B cell (primary cell): ENCODE results near the gene MFAP3L. TPM values are rescaled to one million over a fixed set of nuclear protein-coding genes. Genes with fewer than 3 reads are reported as not detected.

ENCODE experiments used
- ATAC-seq: fragments of 200-7000 bp; cut with Tn5 transposase; one replicate; pipeline ENCODE4 v1.10.0; 2021; ENCODE audit warnings: low read depth, mild to moderate bottlenecking, moderate number of reproducible peaks, moderate library complexity
- CTCF ChIA-PET: fragments of 350-600 bp; sonication (Branson Sonifier 250); formaldehyde crosslinking; loops from one replicate; lab custom pipeline; 2021; ENCODE audit warnings: antibody characterized with exemption, inconsistent platforms; lab: Charles Lee
- POLR2A ChIA-PET: fragments of 350-600 bp; sonication (Branson Sonifier 250); formaldehyde crosslinking; loops from one replicate; lab custom pipeline; 2021; ENCODE audit warnings: antibody characterized with exemption; lab: Charles Lee
- DNase-seq: peaks from one replicate; pipeline ENCODE4 v3.0.0; 2013
- H2AFZ ChIP-seq: 2 replicates; pipeline ENCODE4 v1.6.1; 2012; ENCODE audit warnings: mild to moderate bottlenecking, low read depth, low read length; ENCODE audit not compliant: insufficient read depth, poor library complexity, severe bottlenecking
- H3K27ac ChIP-seq, 2 donors: 1 replicate in 1 of 2; 2 replicates in 1 of 2; pipeline ENCODE4 v1.5.1; 2012 to 2013; ENCODE audit warnings: low read length in 2 of 2, mild to moderate bottlenecking in 2 of 2, moderate library complexity in 1 of 2
- H3K27me3 ChIP-seq, 4 experiments: fragments of 200-600 bp in 1 of 4; sonication (generic) in 1 of 4; replicated peaks in 1 of 4; 1 replicate in 2 of 4; 2 replicates in 2 of 4; pipeline versions ENCODE4 v1.6.1 to v1.7.0; 2013 to 2016; ENCODE audit warnings: low read length in 3 of 4, mild to moderate bottlenecking in 2 of 4, mixed read lengths in 1 of 4, moderate library complexity in 1 of 4; ENCODE audit not compliant: insufficient read depth in 4 of 4, control insufficient read depth in 3 of 4; ENCODE audit errors: control extremely low read depth in 1 of 4
- H3K36me3 ChIP-seq, 2 experiments: replicated peaks in 1 of 2; 1 replicate in 1 of 2; 2 replicates in 1 of 2; pipeline versions ENCODE4 v1.6.1 to v1.7.1; 2013; ENCODE audit warnings: low read length in 1 of 2; ENCODE audit not compliant: insufficient read depth in 2 of 2, control insufficient read depth in 1 of 2; ENCODE audit errors: control extremely low read depth in 1 of 2, extremely low read depth in 1 of 2
- H3K4me1 ChIP-seq, 2 donors: fragments of 200-600 bp in 1 of 2; sonication (generic) in 1 of 2; 1 replicate in 1 of 2; 2 replicates in 1 of 2; pipeline versions ENCODE4 v1.5.1 to v1.6.1; 2013 to 2017; ENCODE audit warnings: low read length in 2 of 2; ENCODE audit not compliant: control insufficient read depth in 2 of 2, insufficient read depth in 2 of 2
- H3K4me2 ChIP-seq: replicated peaks from 2 replicates; pipeline ENCODE3; 2012; ENCODE audit warnings: mild to moderate bottlenecking, low read depth, low read length; ENCODE audit not compliant: poor library complexity, severe bottlenecking
- H3K4me3 ChIP-seq, 5 experiments: fragments of 200-600 bp in 1 of 5; sonication (generic) in 1 of 5; 1 replicate in 3 of 5; 2 replicates in 2 of 5; pipeline versions ENCODE4 v1.5.1 to v1.7.0; 2011 to 2016; ENCODE audit warnings: low read length in 4 of 5, mild to moderate bottlenecking in 4 of 5, low read depth in 2 of 5, control low read depth in 1 of 5, moderate library complexity in 1 of 5; ENCODE audit not compliant: insufficient read depth in 1 of 5; ENCODE audit errors: control extremely low read depth in 1 of 5, extremely low read depth in 1 of 5
- H3K79me2 ChIP-seq: fragments of 200-600 bp; sonication (generic); one replicate; pipeline ENCODE4 v1.6.0; 2016; ENCODE audit warnings: low read length; ENCODE audit not compliant: control insufficient read depth, insufficient read depth
- H3K9ac ChIP-seq: fragments of 200-600 bp; sonication (generic); 2 replicates; pipeline ENCODE4 v1.6.1; 2017; ENCODE audit warnings: mild to moderate bottlenecking, low read length, moderate library complexity
- H3K9me3 ChIP-seq, 3 donors: one replicate each; pipeline versions ENCODE4 v1.6.1 to v1.7.1; 2013; ENCODE audit warnings: low read length in 2 of 3; ENCODE audit not compliant: control insufficient read depth in 2 of 3, insufficient read depth in 1 of 3; ENCODE audit errors: control extremely low read depth in 1 of 3
- H4K20me1 ChIP-seq: 2 replicates; pipeline ENCODE4 v1.6.0; 2012; ENCODE audit warnings: mild to moderate bottlenecking, low read length; ENCODE audit not compliant: insufficient read depth, control insufficient read depth, poor library complexity, severe bottlenecking
- H3K27ac Mint-ChIP-seq: one replicate; pipeline ENCODE4 v1.8.0; 2021; ENCODE audit warnings: mixed read lengths
- H3K27me3 Mint-ChIP-seq: one replicate; pipeline ENCODE4 v1.8.0; 2021; ENCODE audit warnings: mixed read lengths
- H3K4me1 Mint-ChIP-seq: one replicate; pipeline ENCODE4 v1.8.0; 2021; ENCODE audit warnings: mixed read lengths
- H3K4me3 Mint-ChIP-seq: one replicate; pipeline ENCODE4 v1.8.0; 2021; ENCODE audit warnings: mixed read lengths
- H3K9me3 Mint-ChIP-seq: one replicate; pipeline ENCODE4 v1.8.0; 2022; ENCODE audit warnings: mixed read lengths; ENCODE audit not compliant: insufficient read depth
- EZH2 ChIP-seq: IDR thresholded peaks from 2 replicates; pipeline ENCODE4 v1.6.1; 2012; ENCODE audit warnings: borderline replicate concordance, low read depth, mild to moderate bottlenecking, moderate library complexity, low read length; ENCODE audit not compliant: insufficient read depth, poor library complexity, severe bottlenecking
- WGBS: methylation state at CpG from one replicate; pipeline ENCODE4 v1.1.5; 2013; ENCODE audit warnings: missing lambda C conversion rate; ENCODE audit not compliant: insufficient coverage; 5-methylcytosine and 5-hydroxymethylcytosine counted together
- intact Hi-C: fragments of 100-400 bp; cut with micrococcal nuclease; formaldehyde crosslinking; loops from one replicate; pipeline ENCODE4 v1.10.0; 2022
- polyA plus RNA-seq: library from polyadenylated mRNA; depleted of rRNA; stranded (reverse); fragments of >200 nt; gene quantifications from 2 replicates; pipeline ENCODE4 v1.2.3, GENCODE V29; 2012
- total RNA-seq, 2 donors: library from RNA; stranded (reverse); fragments of 120-200 nt in 1 of 2; gene quantifications; 1 replicate in 1 of 2; 2 replicates in 1 of 2; pipeline versions ENCODE4 v1.2.3 to v1.2.4, GENCODE V29; 2013 to 2022
- TF ChIP-seq, protein P1 (sequence below): fragments of 200-600 bp; IDR thresholded peaks from one replicate; pipeline ENCODE4 v1.8.0; 2022; ENCODE audit warnings: antibody characterized with exemption, mild to moderate bottlenecking

MFAP3L gene
- total and polyA plus RNA-seq, 2 donors (not counting 1 experiment from before 2014, with no cell fraction given): 0.37 to 0.63 TPM

DNA sequence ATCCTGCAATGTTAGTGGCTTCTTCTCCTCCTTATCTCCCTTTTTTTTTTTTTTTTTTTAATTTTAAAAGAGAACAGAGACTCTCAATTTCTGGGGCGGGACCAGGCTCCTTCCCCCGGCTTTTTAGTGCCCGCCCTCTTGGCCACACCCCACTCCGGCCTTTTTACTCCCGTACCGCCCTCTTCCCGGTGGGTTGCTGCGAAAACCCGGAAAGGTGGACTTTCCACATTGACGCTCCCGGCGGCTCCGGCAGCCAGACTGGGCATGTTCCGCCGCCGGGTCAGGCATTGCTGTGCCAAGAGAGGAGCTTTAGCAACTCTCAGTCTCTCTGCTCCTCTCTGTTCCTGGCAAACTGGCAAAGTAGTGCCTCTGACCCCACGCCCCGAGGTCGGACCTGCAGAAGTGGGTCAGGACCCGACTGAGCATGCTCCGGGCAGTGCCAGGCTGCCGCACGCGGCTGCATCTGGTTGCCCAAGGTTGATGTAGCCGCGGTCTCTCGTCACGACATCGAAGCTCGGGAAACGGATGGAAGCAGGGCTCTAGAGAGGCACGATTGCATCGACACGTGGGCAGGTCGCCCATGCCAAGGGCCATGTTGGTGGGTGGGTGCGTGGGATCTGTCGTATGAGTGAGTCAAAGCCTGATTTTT lies 1.1 kb upstream of the MFAP3L start:
- H3K27me3 Mint-ChIP-seq: peaks cover 29% of the 10 kb centered on the region

DNA sequence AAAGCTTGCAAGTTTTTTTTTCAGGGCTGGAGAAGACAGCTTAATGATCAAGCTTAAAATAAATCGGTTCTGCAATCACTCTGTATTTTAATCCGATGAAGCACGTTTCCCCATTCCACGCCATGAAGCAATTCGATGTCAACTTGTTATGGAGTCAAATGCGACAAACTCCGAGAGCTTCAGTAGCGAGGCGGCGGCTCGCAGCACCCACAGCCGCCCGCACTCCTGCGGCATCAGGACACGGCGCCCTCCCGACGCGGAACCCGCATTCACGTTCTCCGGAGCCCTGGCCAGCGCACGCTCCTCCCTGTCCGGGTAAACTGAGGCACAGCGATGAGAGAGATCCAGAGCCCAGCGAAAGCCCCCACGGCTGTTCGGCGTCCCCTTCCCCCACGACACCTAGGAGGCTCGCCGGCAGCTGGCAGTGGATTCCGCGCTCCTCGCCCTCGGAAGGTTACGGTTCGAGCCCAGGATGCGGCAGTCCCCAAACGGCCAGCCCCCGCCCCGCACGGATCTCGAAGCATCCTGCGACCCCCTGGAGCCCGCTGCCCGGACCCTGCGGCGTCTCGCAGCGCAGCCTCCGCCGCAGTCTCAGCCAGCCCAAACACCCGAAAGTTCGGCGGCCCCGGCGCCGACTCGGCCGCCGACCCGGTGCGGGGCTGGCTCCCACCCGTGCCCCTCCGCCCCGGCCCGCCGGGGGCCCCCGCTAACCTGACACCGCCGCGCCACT lies 507 bp downstream of the MFAP3L start:
- Mint-ChIP-seq H3K27ac (no peak overlapping the region), H3K9me3 (no peaks in the 10 kb centered on the region), H3K27me3 (peaks cover 27% of the 10 kb centered on the region), H3K4me1 (peaks cover 12% of the 10 kb centered on the region), H3K4me3 (peak overlapping the region; percentile 84)
- no peak for ATAC-seq
- intact Hi-C loops: loop anchor here (1.0 to 5.0 kb wide), 5 partner anchors 269 to 1545 kb away; partner anchors contain the start of genes DDX60L, HPF1 and NEK1
- Histone ChIP-seq H3K4me1 (peaks cover 11 to 16% of the 10 kb centered on the region in 2 donors), H3K9ac (peak overlapping the region; percentile 90), H3K27ac (no peak overlapping the region), H3K4me3 (peak overlapping the region in 4 of 5 experiments; percentile 32 to 93 (median 72)), H3K36me3 (no peaks in the 10 kb centered on the region), H2AFZ (peak overlapping the region; percentile 94), H3K27me3 (peaks cover 0 to 25% (median 8%) of the 10 kb centered on the region in 4 experiments), H3K4me2 (peak overlapping the region; percentile 93), H3K79me2 (no peaks in the 10 kb centered on the region), H4K20me1 (no peaks in the 10 kb centered on the region), H3K9me3 (peaks cover 0 to 9% (median 0%) of the 10 kb centered on the region in 3 donors)
- WGBS: 8% methylated on average over 74 of the region's 74 CpGs
- POLR2A ChIA-PET: interaction anchor here (1.2 kb wide), 1 partner anchor 1016 kb away, joined by 3 read pairs; the partner anchor contains the start of gene CBR4
- TF ChIP-seq, protein P1, sequence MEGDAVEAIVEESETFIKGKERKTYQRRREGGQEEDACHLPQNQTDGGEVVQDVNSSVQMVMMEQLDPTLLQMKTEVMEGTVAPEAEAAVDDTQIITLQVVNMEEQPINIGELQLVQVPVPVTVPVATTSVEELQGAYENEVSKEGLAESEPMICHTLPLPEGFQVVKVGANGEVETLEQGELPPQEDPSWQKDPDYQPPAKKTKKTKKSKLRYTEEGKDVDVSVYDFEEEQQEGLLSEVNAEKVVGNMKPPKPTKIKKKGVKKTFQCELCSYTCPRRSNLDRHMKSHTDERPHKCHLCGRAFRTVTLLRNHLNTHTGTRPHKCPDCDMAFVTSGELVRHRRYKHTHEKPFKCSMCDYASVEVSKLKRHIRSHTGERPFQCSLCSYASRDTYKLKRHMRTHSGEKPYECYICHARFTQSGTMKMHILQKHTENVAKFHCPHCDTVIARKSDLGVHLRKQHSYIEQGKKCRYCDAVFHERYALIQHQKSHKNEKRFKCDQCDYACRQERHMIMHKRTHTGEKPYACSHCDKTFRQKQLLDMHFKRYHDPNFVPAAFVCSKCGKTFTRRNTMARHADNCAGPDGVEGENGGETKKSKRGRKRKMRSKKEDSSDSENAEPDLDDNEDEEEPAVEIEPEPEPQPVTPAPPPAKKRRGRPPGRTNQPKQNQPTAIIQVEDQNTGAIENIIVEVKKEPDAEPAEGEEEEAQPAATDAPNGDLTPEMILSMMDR: no peak
- TF ChIP-seq EZH2: no peak
- DNase-seq: no peak
- CTCF ChIA-PET: interaction anchor here (0.6 to 1.6 kb wide), 6 partner anchors 11 to 413 kb away, joined by 3 to 5 read pairs (median 4); partner anchors contain the start of gene NEK1

More for the DNA sequence above, 1.1 kb upstream of the MFAP3L start:
- H3K27me3 ChIP-seq: peaks cover 0 to 25% (median 8%) of the 10 kb centered on the region in 4 experiments
- DNase-seq: peak; percentile 94
- intact Hi-C loops: loop anchor here (2.0 to 5.0 kb wide), 4 partner anchors 271 to 1547 kb away; partner anchors contain the start of genes DDX60L, HPF1 and NEK1
- H3K4me2 ChIP-seq: peak overlapping the region; percentile 93
- H3K79me2 ChIP-seq: no peaks in the 10 kb centered on the region
- H3K9ac ChIP-seq: peak overlapping the region; percentile 90
- WGBS: 1% methylated on average over 31 of the region's 37 CpGs
- ChIA-PET CTCF (interaction anchor here (0.8 to 1.8 kb wide), 4 partner anchors 17 to 417 kb away, joined by 3 to 5 read pairs (median 4); no protein-coding TSS in a partner anchor), POLR2A (interaction anchor here (0.7 to 1.5 kb wide), 3 partner anchors 369 to 1017 kb away, joined by 3 to 4 read pairs (median 3); partner anchors contain the start of genes CBR4 and NEK1)
- ATAC-seq: peak; percentile 76
- peak overlapping the region; percentile 80 for H3K27ac Mint-ChIP-seq
- no peak overlapping the region for H3K27ac ChIP-seq
- H3K36me3 ChIP-seq: no peaks in the 10 kb centered on the region
- H4K20me1 ChIP-seq: no peaks in the 10 kb centered on the region
- peaks cover 11 to 16% of the 10 kb centered on the region in 2 donors for H3K4me1 ChIP-seq
- peak overlapping the region; percentile 92 for H3K4me3 Mint-ChIP-seq
- H3K9me3 Mint-ChIP-seq: no peaks in the 10 kb centered on the region
- H3K4me1 Mint-ChIP-seq: peaks cover 12% of the 10 kb centered on the region
- H2AFZ ChIP-seq: peak overlapping the region; percentile 87
- H3K9me3 ChIP-seq: peaks cover 0 to 9% (median 0%) of the 10 kb centered on the region in 3 donors
- peak overlapping the region; percentile 52 to 95 (median 81) for H3K4me3 ChIP-seq
- no peak for TF ChIP-seq EZH2
